Thoracic aorta (tissue), 2 donors: Measurements from ENCODE around the gene YBEY. TPM values are rescaled to one million over a fixed set of nuclear protein-coding genes. Genes with fewer than 3 reads are reported as not detected.

Source experiments
- ATAC-seq: fragments of 150-250 bp; one replicate; pipeline ENCODE4 v1.8.0; 2017; ENCODE audit warnings: low read depth; ENCODE audit not compliant: insufficient number of reproducible peaks, low FRiP score
- DNase-seq: peaks from one replicate; pipeline ENCODE4 v3.0.0-alpha.2; 2020; ENCODE audit warnings: low spot score
- H3K27ac ChIP-seq, 2 donors: fragments of 200-600 bp; sonication (generic); 1 replicate in 1 of 2; 2 replicates in 1 of 2; pipeline ENCODE4 v1.5.1; 2016; ENCODE audit warnings: mild to moderate bottlenecking in 2 of 2, moderate library complexity in 2 of 2
- H3K27me3 ChIP-seq: fragments of 200-600 bp; sonication (generic); replicated peaks from 2 replicates; pipeline ENCODE4 v1.6.0; 2016; ENCODE audit warnings: mild to moderate bottlenecking; ENCODE audit not compliant: insufficient read depth
- H3K36me3 ChIP-seq: fragments of 200-600 bp; sonication (generic); one replicate; pipeline ENCODE4 v1.5.1; 2016
- H3K4me1 ChIP-seq, 2 donors: fragments of 200-600 bp; sonication (generic); 1 replicate in 1 of 2; 2 replicates in 1 of 2; pipeline versions ENCODE4 v1.5.1 to v1.6.0; 2016; ENCODE audit warnings: low read depth in 2 of 2, mild to moderate bottlenecking in 1 of 2; ENCODE audit not compliant: control insufficient read depth in 1 of 2
- H3K4me3 ChIP-seq: fragments of 200-600 bp; sonication (generic); 2 replicates; pipeline ENCODE4 v1.5.1; 2016; ENCODE audit warnings: mild to moderate bottlenecking
- H3K9me3 ChIP-seq: fragments of 200-600 bp; sonication (generic); 2 replicates; pipeline ENCODE4 v1.5.1; 2016
- total RNA-seq, 2 donors: library from RNA; depleted of rRNA; stranded (reverse); fragments of >200 nt; gene quantifications; one replicate each; pipeline versions ENCODE4 v1.1.0 to v1.2.3, GENCODE V29; 2016
- TF ChIP-seq, protein P1 (sequence below): fragments of 200-600 bp; sonication (generic); IDR thresholded peaks from one replicate; pipeline ENCODE4 v1.5.1; 2019; ENCODE audit warnings: antibody characterized with exemption

YBEY gene
- total RNA-seq, 2 donors from 2014 or later, result 5.1 to 11.9 TPM

DNA sequence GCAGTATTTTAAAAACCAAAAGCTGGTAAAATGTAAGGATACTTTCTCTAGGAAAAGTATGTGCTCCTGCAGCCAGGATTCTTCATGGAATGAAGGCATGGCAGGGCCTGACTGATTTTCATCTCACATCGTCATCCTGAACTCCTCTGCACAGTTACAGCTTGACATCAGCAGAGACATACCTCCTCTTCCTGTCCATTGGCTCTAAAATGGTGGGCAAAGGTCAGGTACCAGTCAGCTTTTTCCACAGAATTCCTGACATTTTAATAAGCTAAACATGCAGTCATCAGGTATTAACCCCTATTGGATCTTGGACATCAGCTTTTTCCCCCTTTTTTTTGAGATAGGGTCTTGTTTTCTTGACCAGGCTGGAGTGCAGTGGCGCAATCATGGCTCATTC is 43.7 kb downstream of the YBEY start:
- DNase-seq, result no peak
- Histone ChIP-seq H3K4me1 (peaks cover 0 to 16% of the 10 kb centered on the region in 2 donors), H3K36me3 (peaks cover 7% of the 10 kb centered on the region), H3K9me3 (no peaks in the 10 kb centered on the region), H3K4me3 (no peak overlapping the region), H3K27ac (no peak overlapping the region), H3K27me3 (no peaks in the 10 kb centered on the region)
- TF ChIP-seq, protein P1, sequence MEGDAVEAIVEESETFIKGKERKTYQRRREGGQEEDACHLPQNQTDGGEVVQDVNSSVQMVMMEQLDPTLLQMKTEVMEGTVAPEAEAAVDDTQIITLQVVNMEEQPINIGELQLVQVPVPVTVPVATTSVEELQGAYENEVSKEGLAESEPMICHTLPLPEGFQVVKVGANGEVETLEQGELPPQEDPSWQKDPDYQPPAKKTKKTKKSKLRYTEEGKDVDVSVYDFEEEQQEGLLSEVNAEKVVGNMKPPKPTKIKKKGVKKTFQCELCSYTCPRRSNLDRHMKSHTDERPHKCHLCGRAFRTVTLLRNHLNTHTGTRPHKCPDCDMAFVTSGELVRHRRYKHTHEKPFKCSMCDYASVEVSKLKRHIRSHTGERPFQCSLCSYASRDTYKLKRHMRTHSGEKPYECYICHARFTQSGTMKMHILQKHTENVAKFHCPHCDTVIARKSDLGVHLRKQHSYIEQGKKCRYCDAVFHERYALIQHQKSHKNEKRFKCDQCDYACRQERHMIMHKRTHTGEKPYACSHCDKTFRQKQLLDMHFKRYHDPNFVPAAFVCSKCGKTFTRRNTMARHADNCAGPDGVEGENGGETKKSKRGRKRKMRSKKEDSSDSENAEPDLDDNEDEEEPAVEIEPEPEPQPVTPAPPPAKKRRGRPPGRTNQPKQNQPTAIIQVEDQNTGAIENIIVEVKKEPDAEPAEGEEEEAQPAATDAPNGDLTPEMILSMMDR, result no peak
- ATAC-seq, result no peak

DNA sequence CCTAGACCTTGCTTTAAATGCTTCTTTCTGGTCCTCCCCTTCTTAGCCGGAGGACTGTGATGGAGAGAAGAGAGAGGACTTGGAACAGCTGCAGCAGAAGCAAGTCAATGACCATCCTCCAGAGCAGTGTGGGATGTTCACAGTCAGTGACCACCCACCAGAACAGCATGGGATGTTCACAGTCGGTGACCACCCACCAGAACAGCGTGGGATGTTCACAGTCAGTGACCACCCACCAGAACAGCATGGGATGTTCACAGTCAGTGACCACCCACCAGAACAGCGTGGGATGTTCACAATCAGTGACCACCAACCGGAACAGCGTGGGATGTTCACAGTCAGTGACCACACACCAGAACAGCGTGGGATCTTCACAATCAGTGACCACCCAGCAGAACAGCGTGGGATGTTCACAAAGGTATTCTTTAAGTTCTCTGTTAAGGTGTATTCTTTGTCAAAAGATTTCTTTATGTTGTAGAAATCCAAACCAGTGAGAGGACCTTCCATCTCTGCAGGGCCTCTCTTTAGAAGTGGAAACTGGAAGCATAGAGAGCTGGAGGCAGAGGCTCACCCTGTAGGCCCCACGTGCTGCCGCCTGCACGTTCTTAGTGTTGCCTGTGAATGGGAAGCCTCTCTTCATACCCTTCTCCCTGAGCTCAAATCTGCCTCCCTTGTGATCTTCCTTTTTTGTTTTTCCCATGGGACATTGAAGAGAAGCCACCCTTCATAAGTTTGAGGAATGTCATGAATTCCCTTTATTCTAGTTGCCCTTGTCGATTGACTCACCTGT is 48.4 kb downstream of the YBEY start:
- Histone ChIP-seq H3K27ac (no peak overlapping the region), H3K27me3 (no peaks in the 10 kb centered on the region), H3K4me3 (no peak overlapping the region), H3K9me3 (no peaks in the 10 kb centered on the region), H3K36me3 (peaks cover 15% of the 10 kb centered on the region), H3K4me1 (no peaks in the 10 kb centered on the region)
- TF ChIP-seq, protein P1, result no peak
- ATAC-seq (no peak), DNase-seq (no peak)

DNA sequence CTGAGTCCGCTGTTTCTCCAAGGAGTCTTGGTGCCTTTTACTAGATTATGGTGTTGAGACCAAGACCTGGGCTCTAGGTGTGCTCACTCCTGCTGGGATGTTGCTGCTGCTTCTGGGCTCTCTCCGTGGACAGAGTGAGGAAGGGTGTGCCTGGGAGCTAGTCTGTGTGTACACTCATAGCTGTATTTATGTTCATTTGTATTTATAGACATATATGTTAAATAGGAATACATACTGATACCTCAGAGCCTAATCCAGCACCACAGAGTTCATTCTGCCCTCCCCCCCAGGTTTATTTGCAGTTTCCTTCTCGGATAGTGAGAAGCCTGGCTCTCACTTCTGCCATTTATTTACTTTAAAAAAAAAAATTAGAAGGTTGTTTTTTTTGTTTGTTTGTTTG is 50.5 kb downstream of the YBEY start:
- no peaks in the 10 kb centered on the region for H3K27me3 ChIP-seq
- TF ChIP-seq, protein P1, result no peak
- no peaks in the 10 kb centered on the region for H3K9me3 ChIP-seq
- H3K36me3 ChIP-seq, result peaks cover 15% of the 10 kb centered on the region
- ATAC-seq (no peak), DNase-seq (no peak)
- H3K4me1 ChIP-seq, result no peaks in the 10 kb centered on the region
- no peak overlapping the region for H3K4me3 ChIP-seq
- H3K27ac ChIP-seq, result no peak overlapping the region

DNA sequence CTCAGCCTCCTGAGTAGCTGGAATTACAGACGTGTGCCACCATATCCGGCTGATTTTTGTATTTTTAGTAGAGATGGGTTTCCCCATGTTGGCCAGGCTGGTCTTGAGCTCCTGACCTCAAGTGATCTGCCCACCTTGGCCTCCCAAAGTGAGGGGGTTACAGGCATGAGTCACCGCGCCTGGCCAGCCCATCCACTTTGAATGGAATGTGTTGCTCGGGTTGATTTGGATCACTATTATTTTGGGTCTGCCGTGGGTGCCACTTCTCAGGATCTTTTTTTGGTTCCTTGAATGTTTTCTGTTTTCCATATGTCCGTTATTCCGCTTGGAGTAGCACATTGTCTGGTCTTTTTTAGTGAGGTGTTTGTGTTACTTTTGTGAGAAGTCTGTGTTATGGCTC is 54.9 kb downstream of the YBEY start:
- ATAC-seq (no peak), DNase-seq (no peak)
- Histone ChIP-seq H3K27ac (no peak overlapping the region), H3K4me1 (no peaks in the 10 kb centered on the region), H3K27me3 (no peaks in the 10 kb centered on the region), H3K4me3 (no peak overlapping the region), H3K9me3 (no peaks in the 10 kb centered on the region), H3K36me3 (peaks cover 12% of the 10 kb centered on the region)
- TF ChIP-seq, protein P1, result no peak

DNA sequence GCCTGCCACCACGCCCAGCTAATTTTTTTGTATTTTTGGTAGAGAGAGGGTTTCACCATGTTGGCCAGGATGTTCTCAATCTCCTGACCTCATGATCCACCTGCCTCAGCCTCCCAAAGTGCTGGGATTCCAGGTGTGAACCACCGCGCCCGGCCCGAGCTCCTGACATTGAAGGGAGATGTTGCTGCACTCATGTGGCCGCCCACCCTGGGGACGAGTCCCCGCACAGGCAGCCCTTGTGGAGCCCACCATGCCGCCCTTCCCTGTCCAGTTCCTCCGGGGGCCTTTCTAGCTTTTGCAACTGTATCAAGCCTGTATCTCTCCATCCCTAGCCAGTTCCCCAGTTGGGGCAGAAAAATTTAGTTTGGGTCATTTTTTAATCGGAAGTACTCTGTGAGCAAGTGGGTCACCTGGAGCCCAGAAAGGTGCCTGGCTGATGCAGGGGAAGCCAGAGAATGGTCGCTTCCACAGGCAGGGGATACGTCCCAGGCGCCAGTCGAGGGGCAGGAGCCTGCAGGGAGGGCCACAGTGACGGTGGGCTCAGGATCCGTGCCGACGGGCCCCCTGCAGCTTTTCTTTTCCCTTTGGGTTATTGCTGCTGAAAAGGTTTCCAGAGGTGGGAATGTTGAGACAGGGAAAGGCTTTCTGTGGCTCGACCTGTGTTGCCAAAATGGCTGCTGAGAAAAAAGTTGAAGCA is 58.2 kb downstream of the YBEY start:
- H3K4me3 ChIP-seq, result no peak overlapping the region
- H3K27me3 ChIP-seq, result no peaks in the 10 kb centered on the region
- peaks cover 19% of the 10 kb centered on the region for H3K36me3 ChIP-seq
- no peak for ATAC-seq
- H3K9me3 ChIP-seq, result no peaks in the 10 kb centered on the region
- H3K27ac ChIP-seq, result no peak overlapping the region
- H3K4me1 ChIP-seq, result no peaks in the 10 kb centered on the region
- DNase-seq, result no peak
- TF ChIP-seq, protein P1, result no peak
